ENCODE measurements around the gene SPATA3.

DNA sequence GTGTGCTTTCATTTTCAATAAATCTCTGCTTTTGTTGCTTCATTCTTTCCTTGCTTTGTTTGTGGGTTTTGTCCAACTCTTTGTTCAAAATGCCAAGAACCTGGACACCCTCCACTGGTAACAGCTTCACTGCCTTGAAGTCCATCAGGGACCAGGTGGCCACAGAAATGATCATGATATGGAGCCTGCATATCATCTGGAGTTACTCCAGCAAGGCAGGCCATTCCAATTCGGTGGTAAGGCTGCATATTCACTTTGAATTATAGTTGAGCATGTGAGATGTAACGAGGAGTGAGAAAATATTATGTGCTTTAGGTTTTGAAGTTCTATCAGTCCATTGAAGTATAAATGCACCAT, 26.3 kb upstream of the SPATA3 start:
- no peak for TF ChIP-seq CTCF (IDR thresholded peaks at IDR 0.05; ENCODE audit: low read length)
- TF ChIP-seq EZH2 (optimal IDR thresholded peaks at IDR 0.05; ENCODE audit: low read depth, low read length) = no peak
